GM23248 (cell line): Measurements from ENCODE around the gene PGBD5.

ENCODE experiments used
- EZH2 ChIP-seq: fragments of 200-600 bp; sonication (generic); IDR thresholded peaks from 2 replicates; pipeline ENCODE4 v1.6.1; 2018; ENCODE audit warnings: antibody characterized with exemption, mild to moderate bottlenecking; ENCODE audit not compliant: insufficient read depth, poor library complexity, severe bottlenecking
- EZH2phosphoT487 ChIP-seq: fragments of 200-600 bp; sonication (generic); IDR thresholded peaks from 2 replicates; pipeline ENCODE4 v1.6.1; 2018; ENCODE audit warnings: antibody characterized with exemption, moderate library complexity, mild to moderate bottlenecking, low read depth; ENCODE audit not compliant: insufficient read depth

- no peak for TF ChIP-seq EZH2
- no peak for TF ChIP-seq EZH2phosphoT487
Observed at GRCh38 chr1:230356869-230357794, 69.0 kb downstream of the PGBD5 start.
